SK-N-SH (cell line): ENCODE data around the gene ANXA11. TPM values are rescaled to one million over a fixed set of nuclear protein-coding genes. Genes with fewer than 3 reads are reported as not detected.
A peak's percentile ranks its signal among the peaks of the same experiment; 100 is the strongest.
"Not testable (repeated sequence)": the region's sequence is repeated elsewhere in the genome, so short reads cannot be mapped to it uniquely, and the experiment has no call there.

Source experiments
- CTCF ChIA-PET: fragments of 300-600, 350-600 bp; formaldehyde crosslinking; extraction: SDS; loops from one replicate; lab custom pipeline; 2021; lab: Yijun Ruan, JAX
- POLR2A ChIA-PET: fragments of 350-600 bp; sonication (Branson Sonifier 250); formaldehyde crosslinking; extraction: SDS; loops from one replicate; lab custom pipeline; 2020; ENCODE audit warnings: antibody characterized with exemption, inconsistent platforms; lab: Yijun Ruan, JAX
- DNase-seq: peaks from one replicate; pipeline ENCODE4 v3.0.0; 2012
- H2AFZ ChIP-seq: fragments of 200-600 bp; sonication (generic); 2 replicates; pipeline ENCODE4 v1.8.1; 2016; ENCODE audit warnings: antibody characterized with exemption, mild to moderate bottlenecking, low read depth
- H3F3A ChIP-seq: fragments of 200-600 bp; sonication (generic); replicated peaks from 2 replicates; pipeline ENCODE3; 2016; ENCODE audit warnings: antibody characterized with exemption, mild to moderate bottlenecking; ENCODE audit not compliant: insufficient read depth
- H3K27ac ChIP-seq, 2 experiments: fragments of 200-500 bp in 1 of 2; fragments of 200-600 bp in 1 of 2; sonication (Bioruptor generic) in 1 of 2; sonication (generic), shearing (Covaris generic) in 1 of 2; 2 replicates each; pipeline versions ENCODE4 v1.5.1 to v1.6.1; 2014 to 2016; ENCODE audit warnings: low read depth in 2 of 2, inconsistent platforms in 1 of 2, low read length in 1 of 2, mild to moderate bottlenecking in 1 of 2, mixed read lengths in 1 of 2
- H3K27me3 ChIP-seq: fragments of 200-600 bp; sonication (generic), shearing (Covaris generic); 2 replicates; pipeline ENCODE4 v1.6.1; 2016; ENCODE audit warnings: mixed run types; ENCODE audit not compliant: insufficient read depth
- H3K36me3 ChIP-seq, 2 experiments: fragments of 200-500 bp in 1 of 2; fragments of 200-600 bp in 1 of 2; sonication (Bioruptor generic) in 1 of 2; sonication (generic) in 1 of 2; replicated peaks in 1 of 2; 2 replicates each; pipeline versions ENCODE3 to v1.5.1; 2014 to 2016; ENCODE audit warnings: low read length in 1 of 2, mild to moderate bottlenecking in 1 of 2; ENCODE audit not compliant: insufficient read depth in 2 of 2, control insufficient read depth in 1 of 2
- H3K4me1 ChIP-seq, 2 experiments: fragments of 200-500 bp in 1 of 2; fragments of 200-600 bp in 1 of 2; sonication (Bioruptor generic) in 1 of 2; sonication (generic), shearing (Covaris generic) in 1 of 2; 2 replicates each; pipeline versions ENCODE4 v1.5.1 to v1.6.1; 2014 to 2016; ENCODE audit warnings: low read depth in 1 of 2, low read length in 1 of 2, mixed run types in 1 of 2; ENCODE audit not compliant: insufficient read depth in 2 of 2, control insufficient read depth in 1 of 2
- H3K4me2 ChIP-seq: fragments of 200-600 bp; sonication (generic), shearing (Covaris generic); 2 replicates; pipeline ENCODE4 v1.6.1; 2017; ENCODE audit warnings: mixed run types
- H3K4me3 ChIP-seq, 2 experiments: fragments of 200-500 bp in 1 of 2; fragments of 200-600 bp in 1 of 2; sonication (Bioruptor generic) in 1 of 2; sonication (generic), shearing (Covaris generic) in 1 of 2; 2 replicates each; pipeline versions ENCODE4 v1.5.1 to v1.8.1; 2014 to 2016; ENCODE audit warnings: low read depth in 2 of 2, inconsistent platforms in 1 of 2, low read length in 1 of 2, mild to moderate bottlenecking in 1 of 2, mixed read lengths in 1 of 2, moderate library complexity in 1 of 2
- H3K79me2 ChIP-seq: fragments of 200-600 bp; sonication (generic); 2 replicates; pipeline ENCODE4 v1.8.1; 2017; ENCODE audit warnings: mild to moderate bottlenecking; ENCODE audit not compliant: insufficient read depth
- H3K9ac ChIP-seq: fragments of 200-600 bp; sonication (generic); 2 replicates; pipeline ENCODE4 v1.6.1; 2017; ENCODE audit warnings: mixed run types
- H3K9me2 ChIP-seq: fragments of 200-600 bp; sonication (generic); 2 replicates; pipeline ENCODE4 v1.6.1; 2017; ENCODE audit warnings: mixed run types
- H3K9me3 ChIP-seq: fragments of 200-600 bp; sonication (generic); 2 replicates; pipeline ENCODE4 v1.6.1; 2017; ENCODE audit warnings: mixed run types, mild to moderate bottlenecking, moderate library complexity
- H4K20me1 ChIP-seq: fragments of 200-600 bp; sonication (generic); 2 replicates; pipeline ENCODE4 v1.6.1; 2017; ENCODE audit warnings: mild to moderate bottlenecking, mixed run types; ENCODE audit not compliant: insufficient read depth
- ELF1 ChIP-seq: IDR thresholded peaks from 2 replicates; pipeline ENCODE4 v1.4.0; 2012
- GABPA ChIP-seq: IDR thresholded peaks from 2 replicates; pipeline ENCODE4 v1.4.0; 2012; ENCODE audit warnings: low read depth, mild to moderate bottlenecking
- MAX ChIP-seq: IDR thresholded peaks from 2 replicates; pipeline ENCODE4 v1.4.0; 2012; ENCODE audit warnings: low read depth
- POLR2AphosphoS5 ChIP-seq: IDR thresholded peaks from 2 replicates; pipeline ENCODE4 v1.6.1; 2012; ENCODE audit warnings: low read depth, low read length
- SIN3A ChIP-seq: IDR thresholded peaks from 2 replicates; pipeline ENCODE4 v1.6.1; 2012; ENCODE audit warnings: low read depth, mild to moderate bottlenecking, low read length, moderate library complexity, borderline replicate concordance
- TAF1 ChIP-seq: IDR thresholded peaks from 2 replicates; pipeline ENCODE4 v1.6.1; 2012; ENCODE audit warnings: low read depth, mild to moderate bottlenecking, low read length, moderate library complexity, borderline replicate concordance
- TCF12 ChIP-seq: IDR thresholded peaks from 2 replicates; pipeline ENCODE4 v1.4.0; 2012
- WGBS: methylation state at CpG from one replicate; pipeline ENCODE4 v1.1.6; 2017; ENCODE audit warnings: low lambda C conversion rate; 5-methylcytosine and 5-hydroxymethylcytosine counted together
- polyA plus RNA-seq, 3 experiments: library from polyadenylated mRNA; depleted of rRNA; stranded (reverse); fragments of >200 nt; gene quantifications; 2 replicates each; pipeline ENCODE4 v1.2.3, GENCODE V29; 2012

Gene ANXA11
- polyA plus RNA-seq (2012; rRNA removed), result 50.9 and 53.6 TPM in 2 replicates
- 42.2 and 48.2 TPM in 2 replicates for polyA plus RNA-seq (2012; cell fraction: cytosol; rRNA removed)
- 59.9 and 66.6 TPM in 2 replicates for polyA plus RNA-seq (2012; cell fraction: nucleus; rRNA removed)

- peak; percentile 96 for DNase-seq
- H3K27ac ChIP-seq, result peak within 1 kb of the TSS; percentile 47 to 68
- no peaks in the 10 kb centered on the region for H3K36me3 ChIP-seq
- no peaks in the 10 kb centered on the region for H3K9me2 ChIP-seq
- H4K20me1 ChIP-seq, result peaks cover 19% of the 10 kb centered on the region; the same call in 1 of the 2 replicates
- TF ChIP-seq ELF1, result peak; percentile 63
- peak; percentile 96 for TF ChIP-seq POLR2AphosphoS5
- TF ChIP-seq TAF1, result peak; percentile 81
- peak; percentile 40; the same call in 1 of the 2 replicates for TF ChIP-seq GABPA
- no peak for TF ChIP-seq MAX
- no peak for TF ChIP-seq TCF12
- TF ChIP-seq SIN3A, result peak; percentile 29; the same call in 1 of the 2 replicates
- no peaks in the 10 kb centered on the region for H3F3A ChIP-seq
- peak within 1 kb of the TSS; percentile 85 for H3K4me2 ChIP-seq
- H3K9me3 ChIP-seq, result no peaks in the 10 kb centered on the region
- POLR2A ChIA-PET, result interaction anchor here (0.6 to 1.0 kb wide), 2 partner anchors 17 to 73 kb away, joined by 3 to 4 read pairs; no protein-coding TSS in a partner anchor
- no peaks in the 10 kb centered on the region for H3K27me3 ChIP-seq
- peak within 1 kb of the TSS; percentile 94 for H2AFZ ChIP-seq
- 13% methylated on average over 19 of the region's 45 CpGs for WGBS
- peak within 1 kb of the TSS; percentile 94 for H3K9ac ChIP-seq
- peaks cover 51% of the 10 kb centered on the region for H3K79me2 ChIP-seq
- CTCF ChIA-PET, result no interaction called here
- H3K4me1 ChIP-seq, result peaks cover 11 to 17% of the 10 kb centered on the region in 2 experiments; a peak in 2 of 4 replicates
- peak within 1 kb of the TSS; percentile 72 to 75 for H3K4me3 ChIP-seq
These were observed at the start of gene ANXA11 for GRCh38 chr10:80205477-80206276. ANXA11 (minus strand) TSS chr10:80205537; CDS start chr10:80172861, 32,676 bp downstream.

GRCh38 chr10:80254726-80255125 is 49.4 kb upstream of the ANXA11 start:
- CTCF ChIA-PET, H3K27me3 ChIP-seq, H4K20me1 ChIP-seq, H3K27ac ChIP-seq, H3K9me3 ChIP-seq, H3K9ac ChIP-seq, H3K4me1 ChIP-seq, H3K4me2 ChIP-seq, H3K9me2 ChIP-seq, H3K36me3 ChIP-seq, DNase-seq, H2AFZ ChIP-seq, H3K4me3 ChIP-seq, H3K79me2 ChIP-seq, H3F3A ChIP-seq, POLR2A ChIA-PET: not testable (repeated sequence)
- no CpG with 5 or more reads among the region's 2 CpGs for WGBS

- POLR2A ChIA-PET, H3K4me3 ChIP-seq, DNase-seq, H3K4me2 ChIP-seq, H3K9me2 ChIP-seq, H3K9me3 ChIP-seq, H3K36me3 ChIP-seq, H3K27me3 ChIP-seq, H2AFZ ChIP-seq, H3K4me1 ChIP-seq, H4K20me1 ChIP-seq, H3K79me2 ChIP-seq, H3F3A ChIP-seq, H3K9ac ChIP-seq, H3K27ac ChIP-seq: not testable (repeated sequence)
- WGBS, result 0% methylated on average over 1 of the region's 1 CpG
- CTCF ChIA-PET, result interaction anchor here (1.2 kb wide), 1 partner anchor 36 kb away, joined by 3 read pairs; the partner anchor contains the start of gene MAT1A
These were observed 48.6 kb upstream of the ANXA11 start for GRCh38 chr10:80253963-80254271.
